ENCODE results near the gene ZDHHC12. TPM values are rescaled to one million over a fixed set of nuclear protein-coding genes. Genes with fewer than 3 reads are reported as not detected.
"Not testable (repeated sequence)": the region's sequence is repeated elsewhere in the genome, so short reads cannot be mapped to it uniquely, and the experiment has no call there.

ZDHHC12 gene
- total RNA-seq, 2 experiments from 2014 or later = 40.0 to 56.8 TPM

DNA sequence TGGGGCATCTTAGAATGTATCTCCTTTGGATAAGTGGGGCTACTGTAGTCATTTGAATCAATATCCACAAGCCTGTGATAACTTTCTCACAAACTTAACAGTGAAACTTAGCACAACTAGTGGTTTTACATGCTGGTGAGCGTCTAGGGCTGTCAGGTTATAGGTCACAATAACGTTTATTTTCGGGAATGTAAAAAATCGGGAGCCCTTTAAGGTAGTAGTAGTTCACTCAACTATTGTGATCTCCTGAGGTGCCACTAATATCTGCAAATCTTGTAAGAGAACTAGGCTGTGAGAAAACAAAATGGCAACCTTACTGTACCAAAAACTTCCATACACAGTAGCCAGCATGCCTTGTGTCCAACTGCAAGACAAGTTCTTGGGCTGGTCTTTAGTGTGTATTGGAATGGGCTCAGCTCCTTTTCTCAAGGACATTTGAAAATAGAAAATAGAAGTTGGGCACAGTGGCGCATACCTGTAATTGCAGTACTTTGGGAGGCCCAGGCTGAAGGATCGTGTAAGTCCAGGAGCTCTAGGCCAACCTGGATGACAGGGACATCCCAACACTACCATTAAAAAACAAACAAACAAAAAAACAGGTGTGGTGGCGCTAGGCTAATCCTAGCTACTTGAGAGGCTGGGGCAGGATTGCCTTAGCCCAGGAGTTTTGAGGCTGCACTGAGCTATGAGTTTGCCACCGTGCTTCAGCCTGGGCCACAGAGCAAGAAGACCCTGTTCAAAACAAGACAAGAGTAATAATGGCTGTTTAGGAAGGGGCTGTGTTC is 26.8 kb downstream of the ZDHHC12 start:
- Histone ChIP-seq H3K9me2 (ENCODE audit: insufficient read depth, low read length) (no peaks in the 10 kb centered on the region), H3K36me3 (ENCODE audit: insufficient read depth, low read length) (peaks cover 62% of the 10 kb centered on the region), H4K20me1 (ENCODE audit: insufficient read depth, low read length) (peaks cover 16% of the 10 kb centered on the region; the same call in 1 of the 2 replicates), H3K27ac (ENCODE audit: low read depth, low read length, poor library complexity, severe bottlenecking) (no peak overlapping the region), H3K79me2 (ENCODE audit: insufficient read depth, low read depth, low read length) (peaks cover 24% of the 10 kb centered on the region), H3K4me1 (ENCODE audit: insufficient read depth, low read length, poor library complexity, severe bottlenecking) (peaks cover 14% of the 10 kb centered on the region), H3K9me3 (ENCODE audit: low read length) (no peaks in the 10 kb centered on the region), H2AFZ (ENCODE audit: low read length) (no peak overlapping the region), H3K4me3 (ENCODE audit: low read depth, low read length, poor library complexity, severe bottlenecking) (no peak overlapping the region), H3K4me2 (ENCODE audit: low read length) (no peak overlapping the region)
- ChIA-PET POLR2A (interaction anchor here (0.6 to 1.4 kb wide), 6 partner anchors 9 to 381 kb away, joined by 3 to 6 read pairs (median 4); partner anchors contain the start of gene ZDHHC12), CTCF (ENCODE audit: unreplicated experiment) (interaction anchor here (0.5 kb wide), 1 partner anchor 41 kb away, joined by 4 read pairs; no protein-coding TSS in a partner anchor)
- intact Hi-C loops (cut with micrococcal nuclease; ENCODE audit: unreplicated experiment) = no loop called here
- DNase-seq (ENCODE audit: low spot score) = no peak
- no TSS peak for BruUV-seq (replicated peaks)
- TF ChIP-seq EZH2phosphoT487 (IDR thresholded peaks at IDR 0.05; ENCODE audit: borderline replicate concordance, low read depth, low read length) = no peak
- TF ChIP-seq, protein P1, sequence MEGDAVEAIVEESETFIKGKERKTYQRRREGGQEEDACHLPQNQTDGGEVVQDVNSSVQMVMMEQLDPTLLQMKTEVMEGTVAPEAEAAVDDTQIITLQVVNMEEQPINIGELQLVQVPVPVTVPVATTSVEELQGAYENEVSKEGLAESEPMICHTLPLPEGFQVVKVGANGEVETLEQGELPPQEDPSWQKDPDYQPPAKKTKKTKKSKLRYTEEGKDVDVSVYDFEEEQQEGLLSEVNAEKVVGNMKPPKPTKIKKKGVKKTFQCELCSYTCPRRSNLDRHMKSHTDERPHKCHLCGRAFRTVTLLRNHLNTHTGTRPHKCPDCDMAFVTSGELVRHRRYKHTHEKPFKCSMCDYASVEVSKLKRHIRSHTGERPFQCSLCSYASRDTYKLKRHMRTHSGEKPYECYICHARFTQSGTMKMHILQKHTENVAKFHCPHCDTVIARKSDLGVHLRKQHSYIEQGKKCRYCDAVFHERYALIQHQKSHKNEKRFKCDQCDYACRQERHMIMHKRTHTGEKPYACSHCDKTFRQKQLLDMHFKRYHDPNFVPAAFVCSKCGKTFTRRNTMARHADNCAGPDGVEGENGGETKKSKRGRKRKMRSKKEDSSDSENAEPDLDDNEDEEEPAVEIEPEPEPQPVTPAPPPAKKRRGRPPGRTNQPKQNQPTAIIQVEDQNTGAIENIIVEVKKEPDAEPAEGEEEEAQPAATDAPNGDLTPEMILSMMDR (conservative IDR thresholded peaks at IDR 0.05; ENCODE audit: low read length) = no peak

DNA sequence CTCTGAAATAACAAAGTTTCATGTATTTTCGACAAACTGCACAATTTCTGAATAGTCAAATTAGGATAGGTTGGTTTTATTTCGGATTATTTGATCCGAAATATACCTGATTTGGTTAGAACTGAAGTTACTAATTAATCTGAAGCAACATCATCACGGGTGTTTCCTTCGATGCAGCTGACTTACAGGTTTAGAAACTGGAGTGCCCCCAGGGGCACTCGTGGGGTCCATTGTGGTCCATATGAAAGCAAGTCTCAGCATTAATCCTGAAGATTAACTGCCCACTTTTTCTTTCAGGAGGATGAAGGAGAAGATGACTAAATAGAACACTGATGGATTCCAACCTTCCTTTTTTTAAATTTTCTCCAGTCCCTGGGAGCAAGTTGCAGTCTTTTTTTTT is 29.6 kb downstream of the ZDHHC12 start:
- Histone ChIP-seq H3K9me2 (ENCODE audit: insufficient read depth, low read length) (no peaks in the 10 kb centered on the region), H3K4me1 (ENCODE audit: insufficient read depth, low read length, poor library complexity, severe bottlenecking) (peaks cover 16% of the 10 kb centered on the region), H3K4me3 (ENCODE audit: low read depth, low read length, poor library complexity, severe bottlenecking) (no peak overlapping the region), H3K36me3 (ENCODE audit: insufficient read depth, low read length) (peaks cover 84% of the 10 kb centered on the region), H3K9me3 (ENCODE audit: low read length) (no peaks in the 10 kb centered on the region), H3K79me2 (ENCODE audit: insufficient read depth, low read depth, low read length) (peaks cover 46% of the 10 kb centered on the region), H4K20me1 (ENCODE audit: insufficient read depth, low read length) (peaks cover 29% of the 10 kb centered on the region), H3K27ac (ENCODE audit: low read depth, low read length, poor library complexity, severe bottlenecking) (no peak overlapping the region), H2AFZ (ENCODE audit: low read length) (no peak overlapping the region), H3K4me2 (ENCODE audit: low read length) (no peak overlapping the region)
- intact Hi-C loops (cut with micrococcal nuclease; ENCODE audit: unreplicated experiment) = no loop called here
- CTCF ChIA-PET (ENCODE audit: unreplicated experiment) = no interaction called here
- DNase-seq (ENCODE audit: low spot score) = no peak
- POLR2A ChIA-PET = no interaction called here
- TF ChIP-seq, protein P1 (conservative IDR thresholded peaks at IDR 0.05; ENCODE audit: low read length) = no peak
- TF ChIP-seq EZH2phosphoT487 (IDR thresholded peaks at IDR 0.05; ENCODE audit: borderline replicate concordance, low read depth, low read length) = no peak
- no TSS peak for BruUV-seq (replicated peaks)

DNA sequence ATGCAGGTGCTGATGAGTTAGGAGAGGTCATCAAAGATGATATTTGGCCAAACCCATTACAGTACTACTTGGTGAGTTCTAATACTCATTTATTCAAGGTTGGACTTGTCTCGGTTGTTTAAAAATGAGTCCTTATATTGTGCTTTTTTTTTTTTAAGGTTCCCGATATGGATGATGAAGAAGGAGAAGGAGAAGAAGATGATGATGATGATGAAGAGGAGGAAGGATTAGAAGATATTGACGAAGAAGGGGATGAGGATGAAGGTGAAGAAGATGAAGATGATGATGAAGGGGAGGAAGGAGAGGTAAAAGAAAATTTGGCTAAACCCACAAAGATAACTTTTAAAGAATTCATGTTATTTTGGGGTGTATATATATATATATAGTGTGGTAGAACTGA is 30.2 kb downstream of the ZDHHC12 start:
- DNase-seq (ENCODE audit: low spot score); intact Hi-C loops (cut with micrococcal nuclease; ENCODE audit: unreplicated experiment); H3K4me2 ChIP-seq (ENCODE audit: low read length); H3K27ac ChIP-seq (ENCODE audit: low read depth, low read length, poor library complexity, severe bottlenecking); BruUV-seq (replicated peaks); H3K4me3 ChIP-seq (ENCODE audit: low read depth, low read length, poor library complexity, severe bottlenecking); H2AFZ ChIP-seq (ENCODE audit: low read length); CTCF ChIA-PET (ENCODE audit: unreplicated experiment); H3K9me2 ChIP-seq (ENCODE audit: insufficient read depth, low read length); H3K9me3 ChIP-seq (ENCODE audit: low read length): not testable (repeated sequence)
- peaks cover 16% of the 10 kb centered on the region for H3K4me1 ChIP-seq (ENCODE audit: insufficient read depth, low read length, poor library complexity, severe bottlenecking)
- H3K36me3 ChIP-seq (ENCODE audit: insufficient read depth, low read length) = peaks cover 79% of the 10 kb centered on the region
- peaks cover 29% of the 10 kb centered on the region for H4K20me1 ChIP-seq (ENCODE audit: insufficient read depth, low read length)
- POLR2A ChIA-PET = interaction anchor here (1.2 kb wide), 1 partner anchor 39 kb away, joined by 4 read pairs; no protein-coding TSS in a partner anchor
- peaks cover 46% of the 10 kb centered on the region for H3K79me2 ChIP-seq (ENCODE audit: insufficient read depth, low read depth, low read length)
